Testis (tissue), 2 donors: ENCODE results near the gene CTIF.

Experiments
- POLR2A ChIP-seq: fragments of 450-650 bp; IDR thresholded peaks from one replicate; pipeline ENCODE4 v1.6.1; 2017; ENCODE audit warnings: antibody characterized with exemption, mild to moderate bottlenecking, moderate library complexity
- TF ChIP-seq, protein P1 (sequence below), 3 experiments: fragments of 450-650 bp in 2 of 3; fragments of 200-600 bp in 1 of 3; sonication (generic) in 1 of 3; IDR thresholded peaks; one replicate each; pipeline ENCODE4 v1.5.1; 2016 to 2019; ENCODE audit warnings: antibody characterized with exemption in 3 of 3, mild to moderate bottlenecking in 2 of 3, moderate library complexity in 1 of 3

DNA sequence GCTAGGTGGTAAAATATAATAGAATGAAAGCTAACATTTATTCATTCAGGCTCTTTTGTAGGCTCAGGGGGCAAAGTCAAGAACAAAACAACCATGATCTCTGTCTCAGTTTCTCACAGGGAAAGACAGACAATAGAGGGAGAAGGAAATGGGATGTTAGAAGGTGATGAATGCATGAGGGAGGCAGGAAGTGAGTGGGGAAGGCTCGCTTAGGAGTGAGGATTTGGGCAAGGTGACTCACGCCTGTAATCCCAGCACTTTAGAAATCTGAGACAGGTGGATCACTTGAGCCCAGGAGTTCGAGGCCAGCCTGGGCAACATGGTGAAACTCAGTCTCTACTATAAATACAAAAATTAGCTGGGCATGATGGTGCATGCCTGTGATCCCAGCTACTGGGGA is 88.4 kb downstream of the CTIF start:
- TF ChIP-seq, protein P1, sequence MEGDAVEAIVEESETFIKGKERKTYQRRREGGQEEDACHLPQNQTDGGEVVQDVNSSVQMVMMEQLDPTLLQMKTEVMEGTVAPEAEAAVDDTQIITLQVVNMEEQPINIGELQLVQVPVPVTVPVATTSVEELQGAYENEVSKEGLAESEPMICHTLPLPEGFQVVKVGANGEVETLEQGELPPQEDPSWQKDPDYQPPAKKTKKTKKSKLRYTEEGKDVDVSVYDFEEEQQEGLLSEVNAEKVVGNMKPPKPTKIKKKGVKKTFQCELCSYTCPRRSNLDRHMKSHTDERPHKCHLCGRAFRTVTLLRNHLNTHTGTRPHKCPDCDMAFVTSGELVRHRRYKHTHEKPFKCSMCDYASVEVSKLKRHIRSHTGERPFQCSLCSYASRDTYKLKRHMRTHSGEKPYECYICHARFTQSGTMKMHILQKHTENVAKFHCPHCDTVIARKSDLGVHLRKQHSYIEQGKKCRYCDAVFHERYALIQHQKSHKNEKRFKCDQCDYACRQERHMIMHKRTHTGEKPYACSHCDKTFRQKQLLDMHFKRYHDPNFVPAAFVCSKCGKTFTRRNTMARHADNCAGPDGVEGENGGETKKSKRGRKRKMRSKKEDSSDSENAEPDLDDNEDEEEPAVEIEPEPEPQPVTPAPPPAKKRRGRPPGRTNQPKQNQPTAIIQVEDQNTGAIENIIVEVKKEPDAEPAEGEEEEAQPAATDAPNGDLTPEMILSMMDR (IDR thresholded peaks at IDR 0.05): no peak
- TF ChIP-seq POLR2A: no peak
